Hematopoietic multipotent progenitor cell (in vitro differentiated cells): ENCODE data around the gene PNMA6E. TPM values are rescaled to one million over a fixed set of nuclear protein-coding genes. Genes with fewer than 3 reads are reported as not detected.

Experiments used
- DNase-seq, 3 donors: peaks; one replicate each; pipeline ENCODE4 v3.0.0-alpha.2; 2011 to 2015; ENCODE audit warnings: low read depth in 2 of 3, low spot score in 2 of 3
- total RNA-seq: library from RNA; depleted of rRNA; stranded (reverse); fragments of >200 nt; gene quantifications from one replicate; pipeline ENCODE4 v1.2.3, GENCODE V29; 2012

The PNMA6E gene
- total RNA-seq, result not detected

DNA sequence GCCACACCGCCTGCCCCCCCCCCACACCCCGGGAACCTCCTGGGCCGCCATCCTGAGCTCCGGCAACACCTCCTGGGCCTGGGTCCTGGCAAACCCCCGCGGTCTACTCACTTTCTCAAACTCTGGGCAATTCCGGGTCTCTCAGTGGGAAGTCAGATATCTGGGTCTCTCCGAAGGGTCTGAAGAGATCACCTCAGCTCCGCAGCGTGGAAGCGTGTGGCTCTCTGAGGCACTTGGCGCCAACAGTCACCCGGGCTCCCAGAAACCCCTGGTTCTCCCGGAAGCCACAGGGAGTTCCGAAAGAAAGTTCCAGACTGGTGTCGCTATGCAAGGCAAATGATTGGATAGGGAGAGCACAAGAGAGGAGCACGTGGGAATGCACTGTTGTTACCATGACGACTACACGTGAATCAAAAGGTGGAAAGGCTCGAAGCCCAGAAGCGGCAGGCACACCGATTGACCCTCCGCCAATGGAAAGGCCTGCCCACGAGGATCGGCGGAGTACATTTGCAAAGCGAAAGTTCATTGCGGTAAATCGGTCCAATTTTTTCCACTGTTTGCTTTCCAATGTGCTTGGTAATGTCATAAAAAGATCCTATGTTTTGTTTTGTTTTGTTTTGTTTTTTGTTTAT is at the start of gene PNMA6E:
TSS of gene PNMA6E (minus strand) at position 218 of the 632 bp plus-strand sequence. CDS start 2,501 bp downstream, outside the sequence.
- DNase-seq, result no peak

DNA sequence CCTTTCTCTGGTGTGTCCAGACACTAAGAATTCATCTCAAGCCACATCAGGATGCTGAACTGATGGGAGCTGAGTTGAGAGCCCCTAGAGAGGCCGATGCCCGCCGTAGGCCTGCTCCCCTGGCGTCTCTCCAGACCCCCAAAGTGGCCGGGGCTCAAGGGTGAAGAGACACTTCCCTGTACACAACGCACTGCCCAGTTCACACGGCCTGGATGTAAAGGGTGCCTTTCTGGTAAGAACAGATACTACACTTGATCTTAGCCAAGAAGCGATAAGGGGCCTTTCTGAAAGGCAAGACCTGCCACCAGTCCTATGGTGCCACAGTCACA is 49.8 kb upstream of the PNMA6E start:
- no peak for DNase-seq

DNA sequence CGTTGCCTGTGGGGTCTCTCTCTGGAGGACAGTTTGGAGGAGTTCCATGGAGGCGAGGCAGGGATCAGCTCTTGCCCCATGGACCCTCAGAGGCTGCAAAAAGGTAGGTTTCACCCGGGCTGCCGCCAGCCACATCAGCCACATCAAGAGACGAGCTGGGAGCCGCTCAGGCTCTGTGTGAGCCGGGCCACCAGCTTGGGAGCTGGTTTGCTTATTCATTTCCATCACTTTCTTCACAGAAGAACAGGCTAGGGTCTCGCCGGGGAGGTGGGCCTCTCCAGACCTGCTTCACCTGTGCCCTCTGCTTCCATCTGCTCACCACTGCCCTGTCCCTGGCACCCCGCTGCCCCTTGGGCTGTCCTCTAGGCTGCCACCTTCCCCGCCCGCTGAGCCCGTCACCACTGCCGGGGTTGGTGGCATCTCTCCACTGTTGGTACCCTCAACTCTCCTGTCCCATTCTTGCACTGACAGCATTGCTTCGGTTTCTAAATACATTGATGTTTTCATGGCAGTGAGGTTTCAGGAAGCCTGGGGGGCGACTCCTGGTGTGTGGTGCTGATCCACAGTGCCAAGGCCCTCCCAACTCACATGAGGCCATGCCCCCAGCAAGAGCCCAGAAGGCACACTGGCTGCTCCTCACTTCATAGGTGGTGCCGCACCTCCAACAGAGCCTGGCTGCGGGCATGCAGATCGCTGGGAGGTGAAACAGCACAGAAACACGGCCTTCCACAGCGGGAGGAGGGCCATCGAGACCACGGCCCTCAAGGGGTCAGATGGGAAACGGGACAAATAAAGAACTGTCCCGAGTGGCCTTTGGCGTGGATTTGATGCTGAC is 49.2 kb upstream of the PNMA6E start:
- no peak for DNase-seq

DNA sequence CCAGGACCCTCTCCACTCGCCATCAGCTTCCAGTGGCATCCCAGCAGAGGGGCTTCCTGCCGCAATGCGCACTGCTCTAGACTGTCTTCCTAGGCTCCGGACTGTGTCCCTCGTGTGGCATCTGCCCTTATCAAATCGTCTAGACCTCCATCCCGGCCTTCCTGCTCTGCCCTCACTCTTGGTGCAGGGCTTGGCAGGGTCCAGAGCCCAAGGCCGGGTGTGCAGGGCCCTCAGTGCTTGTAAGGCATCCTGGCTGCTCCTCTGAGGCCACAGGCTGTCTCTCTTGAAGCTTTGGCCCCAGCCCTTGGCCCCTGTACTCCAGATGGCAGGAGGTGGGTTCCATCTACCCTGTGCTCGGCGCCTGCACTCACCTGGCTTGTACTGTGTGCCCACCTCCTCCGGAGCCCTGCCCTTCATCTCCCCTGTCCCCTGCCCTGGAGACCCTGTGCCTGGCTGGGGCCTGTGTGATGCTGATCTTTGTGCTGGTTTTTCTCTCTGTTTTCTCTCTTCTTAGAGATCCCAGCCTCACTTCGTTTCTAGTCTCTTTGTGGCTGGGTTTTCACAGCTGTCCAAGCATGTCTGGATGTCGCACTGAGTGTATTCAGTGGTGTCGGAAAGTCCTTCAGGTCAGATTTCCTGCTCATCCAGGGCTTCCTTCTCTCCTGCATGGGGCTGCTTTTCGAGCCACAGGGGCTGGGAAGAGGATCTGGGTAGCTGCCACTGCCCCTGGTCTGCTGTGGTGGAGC is 48.4 kb upstream of the PNMA6E start:
- no peak for DNase-seq

- no peak for DNase-seq
Observed at GRCh38 chrX:153448556-153449367, 47.6 kb upstream of the PNMA6E start.

- no peak for DNase-seq
Observed at GRCh38 chrX:153447581-153447960, 46.4 kb upstream of the PNMA6E start.

- no peak for DNase-seq
Observed at GRCh38 chrX:153446950-153447580, 45.9 kb upstream of the PNMA6E start.

GRCh38 chrX:153446636-153446936 is 45.4 kb upstream of the PNMA6E start:
- DNase-seq, result peak in 1 of 3 donors; percentile 3

- peak in 1 of 3 donors; percentile 14 for DNase-seq
Observed at GRCh38 chrX:153445856-153446635, 44.9 kb upstream of the PNMA6E start, which contains the start of gene TREX2. TSS of gene TREX2 (minus strand) at chrX:153446056. CDS start at chrX:153445430, 626 bp downstream.

DNA sequence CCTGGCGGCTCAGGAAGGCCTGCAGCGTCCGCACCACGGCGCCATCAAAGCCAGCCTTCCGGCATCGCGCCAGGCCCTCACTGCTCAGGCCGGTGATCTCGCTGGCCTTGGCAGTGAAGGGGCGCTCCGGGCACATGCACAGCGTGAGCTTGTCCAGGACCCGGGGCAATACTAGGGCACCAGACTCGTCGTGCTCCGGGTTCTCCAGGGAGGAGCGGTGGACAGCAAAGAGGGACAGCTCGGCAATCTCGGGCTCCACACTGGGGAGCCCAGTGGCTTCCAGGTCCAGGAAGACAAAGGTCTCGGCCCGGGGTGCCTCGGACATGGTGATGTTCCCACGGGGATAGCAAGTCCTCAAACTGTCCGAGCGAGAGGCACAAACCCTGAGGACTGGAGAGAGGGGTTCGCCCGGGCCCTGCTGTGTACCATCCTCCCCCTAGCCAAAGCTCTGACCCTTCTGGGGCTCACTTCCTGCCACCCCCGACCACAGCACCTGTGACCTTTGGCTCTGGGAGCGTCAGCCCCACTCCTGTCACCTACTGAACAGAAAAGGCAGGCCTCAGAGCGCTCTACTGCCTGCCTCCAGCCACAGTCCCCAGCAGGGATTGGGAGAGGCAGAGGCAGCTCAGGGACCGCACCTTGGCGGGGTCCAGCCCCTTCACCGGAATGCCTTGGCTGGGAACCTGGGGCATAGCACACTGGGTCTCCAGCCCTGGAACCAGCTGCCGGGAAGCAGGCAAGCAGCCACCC is 44.1 kb upstream of the PNMA6E start:
- DNase-seq, result no peak

DNA sequence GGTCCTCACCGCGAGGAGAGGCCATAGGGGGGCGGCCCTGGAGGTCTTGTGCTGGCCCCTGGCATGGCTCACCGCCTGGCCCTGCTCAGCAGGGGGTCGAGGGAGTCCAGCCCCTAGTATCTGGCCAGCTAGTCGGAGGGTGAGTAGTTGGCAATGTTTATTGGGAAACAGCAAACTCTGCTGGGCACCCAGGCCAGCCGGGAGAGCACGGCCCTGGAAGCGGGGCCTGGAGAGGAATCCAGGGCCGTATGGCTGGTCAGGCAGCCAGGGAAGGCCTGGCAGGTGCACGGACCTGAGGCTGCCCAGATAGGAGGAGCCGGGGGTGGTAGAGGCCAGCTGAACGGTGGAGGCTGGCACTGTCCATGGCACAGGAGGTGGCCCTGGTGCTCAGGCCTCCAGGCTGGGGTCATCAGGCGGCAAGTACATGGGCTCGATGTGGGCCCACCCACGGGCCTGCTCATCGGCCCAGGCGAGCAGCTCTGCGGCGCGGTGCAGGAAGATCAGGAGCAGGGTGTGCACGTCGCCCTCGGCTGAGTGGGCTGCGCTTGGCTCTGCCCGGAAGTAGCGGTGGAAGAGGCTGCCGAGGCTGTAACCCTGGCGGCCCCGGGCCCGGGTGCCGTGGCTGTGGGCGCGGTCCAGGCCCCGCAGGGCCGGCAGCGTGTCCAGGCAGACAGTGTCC is 43.3 kb upstream of the PNMA6E start:
- DNase-seq, result no peak

- no peak for DNase-seq
Observed at GRCh38 chrX:153443476-153444332, 42.6 kb upstream of the PNMA6E start.

DNA sequence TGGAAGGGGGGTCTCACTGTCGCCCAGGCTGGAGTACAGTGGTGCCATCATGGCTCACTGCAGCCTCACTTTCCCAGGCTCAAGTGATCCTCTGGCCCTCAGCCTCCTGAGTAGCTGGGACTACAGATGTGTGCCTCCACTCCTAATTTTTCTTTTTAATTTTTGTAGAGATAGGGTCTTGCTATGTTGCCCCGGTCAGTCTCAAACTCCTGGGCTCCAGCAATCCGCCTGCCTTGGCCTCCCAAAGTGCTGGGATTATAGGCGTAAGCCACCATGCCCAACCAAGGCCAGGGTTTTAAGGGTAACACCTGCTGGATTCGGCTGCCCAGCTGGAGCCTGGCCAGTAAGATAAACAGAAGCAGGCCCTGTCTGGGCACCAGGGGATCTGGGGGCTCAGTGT is 41.3 kb upstream of the PNMA6E start:
- DNase-seq, result no peak

- no peak for DNase-seq
Observed at GRCh38 chrX:153441981-153442380, 40.8 kb upstream of the PNMA6E start.

DNA sequence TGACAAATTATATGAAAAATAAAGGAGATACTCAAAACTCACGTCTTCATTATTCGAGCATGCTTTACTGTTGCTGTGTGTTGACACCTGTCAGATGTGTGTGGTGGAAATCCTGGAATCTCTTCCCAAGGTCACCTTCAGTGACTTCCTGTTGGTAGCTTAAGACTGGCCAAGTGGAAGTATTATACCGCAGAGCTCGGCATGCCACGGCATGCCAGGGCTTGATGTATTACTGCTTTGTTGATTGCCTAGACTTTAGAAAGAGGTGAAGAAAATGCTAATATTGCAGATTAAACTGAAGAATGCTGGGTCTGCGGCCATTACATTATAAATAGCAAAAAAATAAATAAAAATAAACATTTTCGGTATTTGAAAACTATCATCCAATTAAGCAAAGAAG is 40.1 kb upstream of the PNMA6E start:
- no peak for DNase-seq

GRCh38 chrX:153440556-153441135 is 39.5 kb upstream of the PNMA6E start:
- DNase-seq, result no peak

DNA sequence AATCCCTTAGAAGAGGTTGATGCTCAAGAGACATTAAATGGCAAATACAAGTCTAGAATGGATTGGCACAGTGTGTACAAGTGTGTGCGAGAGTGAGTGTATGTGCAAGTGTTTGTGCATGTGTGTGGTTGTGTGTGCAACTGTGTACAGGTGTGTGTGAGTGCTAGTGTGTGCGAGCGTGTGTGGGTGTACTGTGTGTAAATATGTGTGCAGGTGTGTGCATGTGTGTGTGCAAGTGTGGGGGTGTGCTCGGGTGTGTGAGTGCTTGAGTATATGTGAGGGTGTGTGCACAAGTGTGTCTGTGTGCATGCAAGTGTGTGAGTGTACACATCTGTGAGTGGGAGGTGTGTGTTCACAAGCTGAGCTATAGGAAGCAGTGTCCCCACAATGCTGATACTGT is 38.8 kb upstream of the PNMA6E start:
- DNase-seq, result no peak
